ENCODE results near the gene GLT1D1. TPM values are rescaled to one million over a fixed set of nuclear protein-coding genes. Genes with fewer than 3 reads are reported as not detected.

Gene GLT1D1
- total and polyA plus RNA-seq, 5 donors from 2014 or later: 0.07 to 0.08 TPM; not detected in 3

DNA sequence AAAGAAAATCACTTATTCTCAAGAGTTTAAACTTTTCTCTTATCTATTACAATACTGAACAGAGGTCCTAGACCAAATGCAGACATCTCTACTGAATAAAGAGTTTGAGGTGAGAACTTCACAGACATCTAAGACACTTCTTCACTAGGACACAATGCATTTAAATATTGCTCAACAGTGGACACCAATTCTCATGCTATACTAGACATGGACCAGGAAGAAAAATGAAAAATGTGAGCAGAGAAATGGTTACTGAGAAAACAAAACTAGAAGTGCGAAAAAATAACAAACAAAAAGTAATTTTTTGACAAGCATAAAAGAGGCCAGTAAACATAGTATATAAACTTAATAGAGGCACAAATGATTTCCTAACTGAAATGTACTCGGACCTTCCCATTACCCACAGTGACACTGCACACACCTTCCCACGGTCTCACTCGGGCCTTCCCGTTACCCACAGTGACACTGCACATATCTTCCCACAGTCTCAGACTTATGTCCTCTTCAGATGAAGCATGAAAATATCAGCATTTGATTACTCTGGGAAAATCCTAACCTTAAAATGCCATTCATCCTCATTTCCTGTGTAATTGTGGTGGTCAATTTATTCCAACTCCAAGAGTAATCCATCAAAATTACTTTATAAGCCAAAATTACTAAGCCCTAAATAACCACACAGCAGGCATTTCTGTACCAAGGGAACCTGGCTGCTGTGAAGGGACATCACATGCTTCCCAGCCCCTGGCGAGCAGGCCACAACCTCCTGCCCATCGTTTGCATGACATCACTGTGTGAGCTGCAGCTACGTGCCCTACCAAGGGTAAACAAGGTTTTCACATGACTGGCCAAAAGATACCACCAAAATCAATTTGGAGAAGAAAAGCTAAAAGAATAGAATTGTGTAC lies 35.9 kb upstream of the GLT1D1 start:
- H3K36me3 Mint-ChIP-seq: peaks cover 33% of the 10 kb centered on the region
- no peaks in the 10 kb centered on the region for H3K9me3 Mint-ChIP-seq
- Histone ChIP-seq H3K4me3 (ENCODE audit: low read depth, low read length) (no peak overlapping the region), H3K27me3 (ENCODE audit: control insufficient read depth, insufficient read depth, low read length) (no peaks in the 10 kb centered on the region), H3K4me1 (ENCODE audit: control insufficient read depth, insufficient read depth, low read length, poor library complexity, severe bottlenecking) (peaks cover 15% of the 10 kb centered on the region), H3K36me3 (ENCODE audit: control insufficient read depth, insufficient read depth, low read length) (peaks cover 18% of the 10 kb centered on the region), H3K9me3 (ENCODE audit: control insufficient read depth in 2 of 2, low read length in 2 of 2) (no peaks in the 10 kb centered on the region), H3K27ac (ENCODE audit: insufficient read depth, low read length, poor library complexity, severe bottlenecking) (no peak overlapping the region)
- peak overlapping the region in 1 of 4 donors; percentile 42 for H3K4me3 Mint-ChIP-seq
- H3K27ac Mint-ChIP-seq: peak overlapping the region in 2 of 3 donors; percentile 9 to 38
- ATAC-seq (ENCODE audit: low read depth in 2 of 2) (no peak), DNase-seq (no peak)
- H3K4me1 Mint-ChIP-seq: peaks cover 12 to 72% (median 50%) of the 10 kb centered on the region in 4 donors
- H3K27me3 Mint-ChIP-seq: no peaks in the 10 kb centered on the region

DNA sequence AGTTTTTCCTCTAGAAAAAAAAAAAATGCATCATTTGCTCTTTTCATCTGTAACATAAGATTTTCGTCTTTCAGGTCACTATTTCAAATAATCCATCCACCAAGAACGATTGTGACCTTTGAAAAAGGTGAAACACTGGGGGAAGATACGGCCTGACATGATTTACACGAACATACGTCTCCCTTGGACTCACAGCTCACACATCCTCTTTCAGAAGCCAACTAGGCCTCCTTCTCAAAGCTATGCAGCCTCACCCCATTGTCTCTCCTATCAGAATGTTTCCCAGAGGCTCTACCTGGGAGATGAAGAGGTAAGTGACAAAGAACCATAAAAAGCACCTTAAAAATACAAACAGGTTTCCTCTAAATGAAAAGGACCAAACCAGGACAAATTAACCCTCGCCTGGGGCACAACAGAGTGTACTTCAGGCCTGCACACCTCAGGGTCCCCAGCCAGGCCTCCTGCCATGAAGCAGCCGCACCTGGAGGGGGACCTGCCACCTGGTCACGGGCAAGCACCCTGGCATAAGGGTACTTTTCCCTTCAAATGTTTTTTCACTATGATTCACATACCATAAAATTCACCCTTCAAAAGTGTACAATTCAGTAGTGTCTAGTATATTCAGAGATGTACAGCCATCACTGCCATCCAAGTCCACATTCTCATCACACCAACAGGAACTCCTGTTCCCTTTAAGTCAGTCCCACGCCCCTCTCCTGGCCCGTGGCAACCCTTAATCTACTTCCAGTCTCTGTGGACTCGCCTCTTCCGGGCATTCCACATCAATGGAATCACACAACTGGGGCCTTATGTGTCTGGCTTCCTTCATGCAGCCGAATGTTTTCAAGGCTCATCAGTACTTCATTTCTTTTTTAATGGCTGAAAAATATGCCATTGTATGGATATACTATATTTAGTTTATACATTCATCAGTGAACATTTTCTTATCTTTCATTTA lies 34.9 kb upstream of the GLT1D1 start:
- Mint-ChIP-seq H3K27me3 (no peaks in the 10 kb centered on the region), H3K27ac (peak overlapping the region in 1 of 3 donors; percentile 38), H3K36me3 (peaks cover 31% of the 10 kb centered on the region), H3K4me3 (peak overlapping the region in 1 of 4 donors; percentile 5), H3K9me3 (no peaks in the 10 kb centered on the region), H3K4me1 (peaks cover 5 to 71% (median 46%) of the 10 kb centered on the region in 4 donors)
- Histone ChIP-seq H3K9me3 (ENCODE audit: control insufficient read depth in 2 of 2, low read length in 2 of 2) (no peaks in the 10 kb centered on the region), H3K27me3 (ENCODE audit: control insufficient read depth, insufficient read depth, low read length) (no peaks in the 10 kb centered on the region), H3K4me1 (ENCODE audit: control insufficient read depth, insufficient read depth, low read length, poor library complexity, severe bottlenecking) (peaks cover 25% of the 10 kb centered on the region), H3K36me3 (ENCODE audit: control insufficient read depth, insufficient read depth, low read length) (peaks cover 13% of the 10 kb centered on the region), H3K27ac (ENCODE audit: insufficient read depth, low read length, poor library complexity, severe bottlenecking) (no peak overlapping the region), H3K4me3 (ENCODE audit: low read depth, low read length) (no peak overlapping the region)
- no peak for ATAC-seq (ENCODE audit: low read depth in 2 of 2)
- DNase-seq: no peak

- H3K27ac ChIP-seq (ENCODE audit: insufficient read depth, low read length, poor library complexity, severe bottlenecking): no peak overlapping the region
- Mint-ChIP-seq H3K4me1 (peaks cover 4 to 67% (median 46%) of the 10 kb centered on the region in 4 donors), H3K27ac (no peak overlapping the region), H3K9me3 (no peaks in the 10 kb centered on the region), H3K4me3 (peak overlapping the region in 2 of 4 donors; percentile 9 to 32), H3K27me3 (no peaks in the 10 kb centered on the region), H3K36me3 (peaks cover 24% of the 10 kb centered on the region)
- no peak overlapping the region for H3K4me3 ChIP-seq (ENCODE audit: low read depth, low read length)
- peaks cover 2% of the 10 kb centered on the region for H3K36me3 ChIP-seq (ENCODE audit: control insufficient read depth, insufficient read depth, low read length)
- no peaks in the 10 kb centered on the region for H3K27me3 ChIP-seq (ENCODE audit: control insufficient read depth, insufficient read depth, low read length)
- ATAC-seq (ENCODE audit: low read depth in 2 of 2): no peak
- no peak for DNase-seq
- H3K9me3 ChIP-seq (ENCODE audit: control insufficient read depth in 2 of 2, low read length in 2 of 2): no peaks in the 10 kb centered on the region
- H3K4me1 ChIP-seq (ENCODE audit: control insufficient read depth, insufficient read depth, low read length, poor library complexity, severe bottlenecking): peaks cover 29% of the 10 kb centered on the region
Measured at GRCh38 chr12:128819293-128820144, 33.8 kb upstream of the GLT1D1 start.

- no peak for DNase-seq
- Histone ChIP-seq H3K27me3 (ENCODE audit: control insufficient read depth, insufficient read depth, low read length) (no peaks in the 10 kb centered on the region), H3K4me3 (ENCODE audit: low read depth, low read length) (no peak overlapping the region), H3K4me1 (ENCODE audit: control insufficient read depth, insufficient read depth, low read length, poor library complexity, severe bottlenecking) (peaks cover 29% of the 10 kb centered on the region), H3K36me3 (ENCODE audit: control insufficient read depth, insufficient read depth, low read length) (peaks cover 2% of the 10 kb centered on the region), H3K27ac (ENCODE audit: insufficient read depth, low read length, poor library complexity, severe bottlenecking) (no peak overlapping the region), H3K9me3 (ENCODE audit: control insufficient read depth in 2 of 2, low read length in 2 of 2) (no peaks in the 10 kb centered on the region)
- Mint-ChIP-seq H3K27ac (peak overlapping the region in 1 of 3 donors; percentile 43), H3K4me1 (peaks cover 4 to 67% (median 45%) of the 10 kb centered on the region in 4 donors), H3K27me3 (no peaks in the 10 kb centered on the region), H3K4me3 (peak overlapping the region in 2 of 4 donors; percentile 4 to 34), H3K36me3 (peaks cover 18% of the 10 kb centered on the region), H3K9me3 (no peaks in the 10 kb centered on the region)
- ATAC-seq (ENCODE audit: low read depth in 2 of 2): no peak
Measured at GRCh38 chr12:128820253-128820652, 33.0 kb upstream of the GLT1D1 start.

- peak overlapping the region; percentile 50 to 66 (median 56) for H3K27ac Mint-ChIP-seq
- Histone ChIP-seq H3K36me3 (ENCODE audit: control insufficient read depth, insufficient read depth, low read length) (peaks cover 2% of the 10 kb centered on the region), H3K27me3 (ENCODE audit: control insufficient read depth, insufficient read depth, low read length) (no peaks in the 10 kb centered on the region), H3K9me3 (ENCODE audit: control insufficient read depth in 2 of 2, low read length in 2 of 2) (no peaks in the 10 kb centered on the region), H3K4me1 (ENCODE audit: control insufficient read depth, insufficient read depth, low read length, poor library complexity, severe bottlenecking) (peaks cover 29% of the 10 kb centered on the region), H3K4me3 (ENCODE audit: low read depth, low read length) (no peak overlapping the region), H3K27ac (ENCODE audit: insufficient read depth, low read length, poor library complexity, severe bottlenecking) (no peak overlapping the region)
- no peaks in the 10 kb centered on the region for H3K27me3 Mint-ChIP-seq
- ATAC-seq (ENCODE audit: low read depth in 2 of 2) (no peak), DNase-seq (peak in 1 of 3 donors; percentile 73)
- H3K4me3 Mint-ChIP-seq: peak overlapping the region; percentile 34 to 87 (median 64)
- no peaks in the 10 kb centered on the region for H3K9me3 Mint-ChIP-seq
- peaks cover 4 to 63% (median 42%) of the 10 kb centered on the region in 4 donors for H3K4me1 Mint-ChIP-seq
- H3K36me3 Mint-ChIP-seq: peaks cover 18% of the 10 kb centered on the region
Measured at GRCh38 chr12:128820723-128821432, 32.4 kb upstream of the GLT1D1 start.

GRCh38 chr12:128823216-128823915 lies 29.9 kb upstream of the GLT1D1 start:
- Mint-ChIP-seq H3K4me1 (peaks cover 9 to 42% (median 31%) of the 10 kb centered on the region in 4 donors), H3K27ac (no peak overlapping the region), H3K27me3 (no peaks in the 10 kb centered on the region), H3K36me3 (peaks cover 14% of the 10 kb centered on the region), H3K4me3 (peak overlapping the region; percentile 78 to 93 (median 90)), H3K9me3 (no peaks in the 10 kb centered on the region)
- ATAC-seq (ENCODE audit: low read depth in 2 of 2): peak in 1 of 2 donors; percentile 57
- Histone ChIP-seq H3K27ac (ENCODE audit: insufficient read depth, low read length, poor library complexity, severe bottlenecking) (no peak overlapping the region), H3K4me3 (ENCODE audit: low read depth, low read length) (peak overlapping the region; percentile 19), H3K36me3 (ENCODE audit: control insufficient read depth, insufficient read depth, low read length) (peaks cover 2% of the 10 kb centered on the region), H3K9me3 (ENCODE audit: control insufficient read depth in 2 of 2, low read length in 2 of 2) (no peaks in the 10 kb centered on the region), H3K27me3 (ENCODE audit: control insufficient read depth, insufficient read depth, low read length) (no peaks in the 10 kb centered on the region), H3K4me1 (ENCODE audit: control insufficient read depth, insufficient read depth, low read length, poor library complexity, severe bottlenecking) (peaks cover 29% of the 10 kb centered on the region)
- DNase-seq: peak in 2 of 3 donors; percentile 3 to 9
